GM15510 (cell line): ENCODE data around the gene CRYM.

Experiments used
- POLR2A ChIP-seq: IDR thresholded peaks from 3 replicates; pipeline ENCODE4 v1.6.1; 2011; ENCODE audit warnings: borderline replicate concordance; ENCODE audit not compliant: insufficient read length; ENCODE audit errors: extremely low read depth

CRYM gene

DNA sequence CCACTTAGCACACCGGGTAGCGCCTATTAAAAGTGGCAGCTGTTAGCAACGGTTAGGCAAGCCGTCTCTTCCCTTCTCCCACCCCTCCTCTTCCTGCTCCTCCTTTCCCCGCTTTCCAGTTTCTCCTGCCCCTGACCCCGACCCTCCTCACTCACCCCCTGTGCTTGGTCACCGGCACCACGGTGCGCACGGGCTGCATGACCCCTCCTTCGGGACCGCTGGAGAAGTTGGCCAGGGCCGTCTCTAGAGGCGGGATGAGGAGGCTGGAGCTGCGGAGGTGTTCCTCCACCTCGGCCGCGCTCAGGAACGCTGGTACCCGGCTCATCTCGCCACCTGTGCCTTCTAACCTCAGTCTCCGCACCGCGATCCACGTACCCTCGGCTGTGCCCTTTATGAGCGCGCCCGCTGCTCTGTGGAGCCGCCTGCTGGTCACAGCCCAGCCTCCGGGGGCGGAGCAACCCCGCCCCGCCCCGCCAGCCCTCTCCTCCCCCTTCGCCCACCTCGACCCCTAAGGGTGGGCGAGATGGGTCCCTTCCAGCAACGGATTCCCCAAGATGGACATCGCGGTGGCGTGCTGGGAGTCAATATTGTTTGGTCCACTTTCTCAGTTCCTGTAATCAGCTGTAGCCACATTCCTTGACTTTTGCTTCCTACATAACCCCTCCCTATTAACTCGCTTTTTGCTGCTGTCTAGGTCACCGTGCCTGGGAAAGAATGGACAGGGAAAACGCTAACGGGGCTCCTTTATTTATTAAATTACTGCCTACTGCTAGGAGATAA is at the start of gene CRYM:
TSS of gene CRYM (minus strand) at position 364 of the 780 bp plus-strand sequence. CDS start at position 325, 39 bp downstream.
- no peak for TF ChIP-seq POLR2A

DNA sequence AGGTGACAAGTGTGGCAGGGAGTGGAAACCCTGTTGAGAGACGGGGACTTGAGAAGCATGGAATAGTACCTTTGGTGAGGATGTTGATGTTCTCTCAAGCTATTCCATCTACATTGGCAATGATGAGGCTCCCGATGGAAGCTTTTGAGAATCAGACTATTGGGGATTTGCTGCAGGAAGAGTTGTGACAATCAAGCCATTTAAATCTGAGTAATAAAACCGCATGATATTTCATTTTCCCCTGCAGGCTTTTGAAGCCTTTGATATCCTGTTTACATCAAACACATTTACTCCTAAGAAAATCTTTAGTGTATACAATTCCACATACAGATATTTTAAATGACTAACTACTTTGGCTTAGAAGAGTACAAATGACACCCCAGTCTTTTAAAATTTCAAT is 49.0 kb upstream of the CRYM start:
- no peak for TF ChIP-seq POLR2A

DNA sequence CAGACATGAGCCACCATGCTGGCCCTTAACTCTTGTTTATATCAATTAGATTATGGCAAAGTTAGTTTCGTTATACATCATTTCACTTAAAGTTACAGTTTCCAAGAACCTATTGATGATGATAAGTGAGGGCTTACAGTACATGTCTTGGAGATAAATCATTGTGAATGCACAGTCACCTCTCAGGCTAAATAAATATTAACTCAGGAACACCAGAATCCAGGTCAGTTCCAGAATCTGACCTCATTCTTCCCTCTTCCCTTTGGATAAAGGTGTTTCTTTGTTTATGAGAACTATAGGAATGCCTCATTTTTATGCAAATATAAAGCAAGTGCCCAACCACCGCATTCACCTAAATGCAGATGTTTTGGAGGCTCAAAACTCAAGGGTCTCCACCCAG is 48.4 kb upstream of the CRYM start:
- no peak for TF ChIP-seq POLR2A

DNA sequence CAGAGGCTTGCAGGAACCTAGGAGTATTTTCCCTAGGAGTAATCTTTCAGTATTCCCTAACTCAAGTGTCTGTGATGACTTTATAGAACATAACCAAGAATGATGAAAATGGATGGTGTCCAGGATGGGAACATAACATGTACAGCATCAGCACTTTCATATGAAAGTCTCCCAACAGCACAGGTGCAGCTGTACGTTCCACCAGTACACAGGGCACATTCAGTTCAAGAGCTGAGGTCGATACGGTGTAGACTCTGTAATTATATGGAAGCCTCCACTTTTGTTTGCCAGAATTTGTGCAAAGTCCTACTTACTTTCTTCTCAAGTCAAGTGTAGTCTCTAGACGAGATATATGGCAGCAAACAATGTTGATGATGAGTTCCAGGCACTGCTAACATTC is 46.2 kb upstream of the CRYM start:
- TF ChIP-seq POLR2A: no peak

GRCh38 chr16:21321736-21322135 is 43.6 kb upstream of the CRYM start:
- no peak for TF ChIP-seq POLR2A

GRCh38 chr16:21314339-21314738 is 36.2 kb upstream of the CRYM start:
- no peak for TF ChIP-seq POLR2A

DNA sequence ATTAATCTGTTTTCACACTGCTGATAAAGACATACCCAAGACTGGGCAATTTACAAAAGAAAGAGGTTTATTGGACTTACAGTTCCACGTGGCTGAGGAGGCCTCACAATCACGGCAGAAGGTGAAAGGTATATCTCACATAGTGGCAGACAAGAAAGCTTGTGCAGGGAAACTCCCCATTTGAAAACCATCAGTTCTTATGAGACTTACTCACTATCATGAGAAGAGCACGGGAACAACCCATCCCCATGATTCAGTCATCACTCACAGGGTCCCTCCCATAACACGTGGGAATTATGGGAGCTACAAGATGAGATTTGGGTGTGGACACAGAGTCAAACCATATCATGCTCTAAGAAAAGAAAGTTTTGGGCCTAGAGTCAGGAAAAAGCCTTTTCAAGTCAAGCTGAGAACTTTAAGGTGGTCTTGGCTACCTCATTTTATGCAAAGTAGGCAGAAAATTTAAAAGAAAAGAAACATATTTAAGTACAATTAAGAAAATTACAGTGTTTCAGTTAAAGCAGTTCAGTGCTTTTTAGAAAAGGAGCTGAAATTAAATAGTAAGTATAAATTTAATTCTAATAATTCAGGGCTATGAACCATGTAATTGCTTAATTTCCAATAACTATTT is 24.9 kb upstream of the CRYM start:
- TF ChIP-seq POLR2A: no peak

GRCh38 chr16:21302454-21302853 is 24.4 kb upstream of the CRYM start:
- TF ChIP-seq POLR2A: no peak

DNA sequence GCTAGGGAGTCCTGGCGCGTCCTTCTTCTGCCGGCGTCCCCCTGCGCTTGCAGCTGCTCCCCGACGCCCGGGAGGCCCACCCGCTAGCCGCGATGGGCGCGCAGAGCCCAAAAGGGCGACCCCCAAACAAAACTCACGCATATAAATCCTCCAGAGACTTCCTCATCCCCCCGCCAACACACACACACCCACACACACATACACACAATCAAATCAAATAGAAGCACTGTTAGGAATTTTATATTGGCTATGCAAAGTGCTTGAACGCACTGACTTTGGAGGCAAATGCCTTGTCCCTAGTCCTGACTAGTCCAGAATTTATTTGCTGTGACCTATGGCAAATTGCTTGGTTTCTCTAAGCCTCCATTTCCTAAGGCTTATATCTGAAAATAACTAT is 23.8 kb upstream of the CRYM start:
- no peak for TF ChIP-seq POLR2A

DNA sequence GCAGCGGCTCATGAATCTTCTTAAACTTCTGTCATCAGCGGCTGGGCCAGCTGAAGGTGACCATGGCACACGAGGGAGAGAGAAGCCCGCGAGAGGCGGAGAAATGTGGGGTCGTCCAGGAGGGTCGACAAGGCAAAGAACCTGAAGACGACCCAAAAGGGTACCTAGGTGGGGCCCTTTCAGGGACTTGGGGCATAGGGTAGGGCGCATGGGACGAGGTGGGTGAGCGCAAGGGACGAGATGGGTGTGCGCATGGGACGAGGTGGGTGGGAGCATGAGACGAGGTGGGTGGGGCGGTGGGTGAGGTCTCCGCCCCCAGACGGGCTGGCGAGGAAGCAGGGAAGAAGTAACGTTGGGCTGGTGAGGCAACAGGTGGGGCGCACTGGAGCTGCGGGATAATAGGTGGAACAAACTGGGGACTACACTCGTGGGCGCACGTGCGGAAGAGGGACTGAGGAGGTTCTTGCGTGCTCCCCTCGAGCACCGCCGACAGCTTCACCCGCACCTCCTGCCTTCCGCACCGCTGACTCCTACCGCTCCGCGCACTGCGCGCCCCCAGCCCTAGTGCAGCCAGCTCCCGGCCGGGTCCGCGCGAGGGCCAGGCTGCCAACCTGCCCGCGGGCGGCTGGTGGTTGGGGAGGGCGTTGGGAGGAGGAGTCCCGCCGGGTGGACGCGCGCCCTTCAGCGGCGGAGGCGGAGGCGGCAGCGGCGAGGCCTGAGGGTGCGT is 23.2 kb upstream of the CRYM start:
- TF ChIP-seq POLR2A: peak; percentile 68

DNA sequence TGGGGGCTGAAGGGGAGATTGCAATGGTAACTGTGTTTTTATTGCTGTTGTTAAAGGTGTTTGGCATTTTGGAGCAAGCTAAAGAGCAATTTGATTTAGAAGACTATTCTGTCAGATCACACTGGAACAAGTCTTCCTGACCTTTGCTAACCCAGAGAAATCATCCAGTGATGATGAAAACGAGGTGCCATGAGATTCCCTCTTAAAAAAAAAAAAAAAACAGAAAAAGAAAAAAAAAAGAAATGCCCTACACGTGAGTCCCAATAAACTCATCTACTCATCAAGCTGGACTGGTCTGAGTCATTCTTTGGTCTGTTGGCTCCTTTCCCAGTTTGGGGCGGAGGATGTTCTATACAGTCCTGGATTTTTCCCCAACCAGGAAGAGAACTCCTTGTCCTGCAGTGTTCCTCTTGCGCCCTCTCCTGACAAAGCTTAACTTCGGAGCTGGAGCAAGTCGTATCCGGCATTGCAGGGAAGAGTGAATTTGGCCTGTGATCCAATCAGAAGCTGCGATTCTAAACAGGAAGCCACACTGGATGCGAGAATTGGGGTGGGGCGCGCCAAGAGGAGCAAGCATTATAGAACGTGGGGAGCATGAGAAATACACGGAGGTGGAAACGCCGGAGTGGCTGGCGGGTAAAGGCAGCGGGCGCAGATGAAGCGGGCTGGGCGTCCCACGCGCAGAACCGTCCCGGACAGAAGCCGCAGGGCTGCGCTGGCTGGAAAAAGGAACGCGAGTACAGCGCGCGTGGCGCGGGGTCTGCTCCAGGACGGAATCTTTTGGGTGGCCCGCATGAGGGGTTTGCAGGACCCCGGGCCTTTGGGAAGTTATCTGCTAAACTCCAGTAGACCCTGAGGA is 22.4 kb upstream of the CRYM start:
- peak; percentile 39 for TF ChIP-seq POLR2A

DNA sequence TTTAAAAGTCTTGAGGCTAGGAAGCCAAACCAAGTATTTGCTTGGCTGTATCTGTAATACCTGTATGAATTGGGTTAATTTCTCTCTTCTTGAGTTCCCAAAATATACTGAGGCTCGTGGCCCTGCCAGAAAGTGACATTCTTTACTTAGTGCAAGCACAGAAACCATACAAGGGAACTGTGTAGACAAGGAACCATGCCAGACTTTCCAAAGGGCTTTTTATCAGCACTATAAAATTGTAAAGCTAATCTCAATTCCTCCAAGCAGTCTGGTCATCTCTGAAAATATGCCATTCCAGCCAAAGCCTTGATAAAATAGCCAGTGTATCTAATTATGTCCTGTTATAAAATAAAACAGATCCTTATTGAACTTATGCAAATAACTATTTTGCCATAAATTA is 7.2 kb upstream of the CRYM start:
- no peak for TF ChIP-seq POLR2A

GRCh38 chr16:21284414-21284813 is 6.3 kb upstream of the CRYM start:
- TF ChIP-seq POLR2A: no peak

- no peak for TF ChIP-seq POLR2A
Measured at GRCh38 chr16:21283521-21284289, 5.6 kb upstream of the CRYM start.
